Vagina (tissue), 2 donors: ENCODE results near the gene CLMP. TPM values are rescaled to one million over a fixed set of nuclear protein-coding genes. Genes with fewer than 3 reads are reported as not detected.
A peak's percentile ranks its signal among the peaks of the same experiment; 100 is the strongest.

Source experiments
- DNase-seq, 2 donors: peaks; one replicate each; pipeline ENCODE4 v3.0.0-alpha.2; 2017; ENCODE audit errors: extremely low spot score in 2 of 2
- H3K27ac ChIP-seq: fragments of 200-600 bp; sonication (generic); one replicate; pipeline ENCODE4 v1.5.1; 2019
- H3K27me3 ChIP-seq: fragments of 200-600 bp; sonication (generic); one replicate; pipeline ENCODE4 v1.5.1; 2019
- H3K36me3 ChIP-seq, 2 donors: fragments of 200-600 bp; sonication (generic); one replicate each; pipeline ENCODE4 v1.5.1; 2017 to 2019
- H3K4me1 ChIP-seq: fragments of 200-600 bp; sonication (generic); one replicate; pipeline ENCODE4 v1.5.1; 2019
- H3K4me3 ChIP-seq, 2 donors: fragments of 200-600 bp; sonication (generic); 1 replicate in 1 of 2; 2 replicates in 1 of 2; pipeline ENCODE4 v1.5.1; 2016 to 2019
- H3K9me3 ChIP-seq: fragments of 200-600 bp; sonication (generic); one replicate; pipeline ENCODE4 v1.5.1; 2019
- POLR2A ChIP-seq, 2 donors: fragments of 450-650 bp; IDR thresholded peaks; one replicate each; pipeline ENCODE4 v1.6.1; 2017; ENCODE audit warnings: antibody characterized with exemption in 2 of 2, mild to moderate bottlenecking in 2 of 2, moderate library complexity in 2 of 2
- POLR2AphosphoS5 ChIP-seq, 2 donors: sonication (generic); formaldehyde crosslinking; IDR thresholded peaks; one replicate each; pipeline ENCODE4 v1.9.0; 2017; ENCODE audit warnings: antibody characterized with exemption in 2 of 2, mild to moderate bottlenecking in 2 of 2, low read depth in 1 of 2; ENCODE audit not compliant: insufficient read depth in 1 of 2
- intact Hi-C: fragments of 100-400 bp; cut with DNase I; formaldehyde crosslinking; loops from one replicate; pipeline ENCODE4 v1.15.1; 2023
- total RNA-seq: library from RNA; depleted of rRNA; stranded (reverse); fragments of >200 nt; gene quantifications from one replicate; pipeline ENCODE4 v1.2.3, GENCODE V29; 2016
- TF ChIP-seq, protein P1 (sequence below), 3 experiments: fragments of 450-650 bp in 2 of 3; fragments of 200-600 bp in 1 of 3; sonication (generic) in 1 of 3; IDR thresholded peaks; one replicate each; pipeline ENCODE4 v1.5.1; 2017 to 2019; ENCODE audit warnings: antibody characterized with exemption in 3 of 3, mild to moderate bottlenecking in 2 of 3, moderate library complexity in 2 of 3

Gene CLMP
- total RNA-seq, 1 donor from 2014 or later, result 99.4 TPM

DNA sequence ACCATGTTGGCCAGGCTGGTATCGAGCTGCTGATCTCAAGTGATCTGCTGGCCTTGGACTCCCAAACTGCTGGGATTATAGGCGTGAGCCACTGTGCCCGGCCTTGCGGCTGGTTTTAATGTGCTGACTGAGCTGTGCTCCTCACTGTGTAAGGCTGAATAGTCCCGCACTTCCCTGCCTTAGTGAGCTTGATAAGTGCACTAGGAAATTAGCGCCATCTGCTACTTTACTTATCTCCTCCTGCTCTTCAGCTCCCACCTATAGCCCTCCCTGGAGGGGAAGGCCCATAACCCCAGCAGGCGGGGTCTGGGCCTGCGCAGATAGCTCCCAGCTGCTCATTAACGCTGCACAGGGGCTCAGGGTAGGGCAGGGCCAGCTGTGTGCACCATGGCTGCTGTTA lies 49.4 kb downstream of the CLMP start:
- intact Hi-C loops, result no loop called here
- Histone ChIP-seq H3K27me3 (no peaks in the 10 kb centered on the region), H3K9me3 (no peaks in the 10 kb centered on the region), H3K4me1 (no peaks in the 10 kb centered on the region), H3K4me3 (no peak overlapping the region), H3K36me3 (no peaks in the 10 kb centered on the region), H3K27ac (peak overlapping the region; percentile 64)
- no peak for DNase-seq
- TF ChIP-seq, protein P1, sequence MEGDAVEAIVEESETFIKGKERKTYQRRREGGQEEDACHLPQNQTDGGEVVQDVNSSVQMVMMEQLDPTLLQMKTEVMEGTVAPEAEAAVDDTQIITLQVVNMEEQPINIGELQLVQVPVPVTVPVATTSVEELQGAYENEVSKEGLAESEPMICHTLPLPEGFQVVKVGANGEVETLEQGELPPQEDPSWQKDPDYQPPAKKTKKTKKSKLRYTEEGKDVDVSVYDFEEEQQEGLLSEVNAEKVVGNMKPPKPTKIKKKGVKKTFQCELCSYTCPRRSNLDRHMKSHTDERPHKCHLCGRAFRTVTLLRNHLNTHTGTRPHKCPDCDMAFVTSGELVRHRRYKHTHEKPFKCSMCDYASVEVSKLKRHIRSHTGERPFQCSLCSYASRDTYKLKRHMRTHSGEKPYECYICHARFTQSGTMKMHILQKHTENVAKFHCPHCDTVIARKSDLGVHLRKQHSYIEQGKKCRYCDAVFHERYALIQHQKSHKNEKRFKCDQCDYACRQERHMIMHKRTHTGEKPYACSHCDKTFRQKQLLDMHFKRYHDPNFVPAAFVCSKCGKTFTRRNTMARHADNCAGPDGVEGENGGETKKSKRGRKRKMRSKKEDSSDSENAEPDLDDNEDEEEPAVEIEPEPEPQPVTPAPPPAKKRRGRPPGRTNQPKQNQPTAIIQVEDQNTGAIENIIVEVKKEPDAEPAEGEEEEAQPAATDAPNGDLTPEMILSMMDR (IDR thresholded peaks at IDR 0.05), result no peak
- TF ChIP-seq POLR2AphosphoS5 (IDR thresholded peaks at IDR 0.05; ENCODE audit: insufficient read depth in 1 of 2, low read depth in 1 of 2), result no peak
- TF ChIP-seq POLR2A (IDR thresholded peaks at IDR 0.05), result no peak

DNA sequence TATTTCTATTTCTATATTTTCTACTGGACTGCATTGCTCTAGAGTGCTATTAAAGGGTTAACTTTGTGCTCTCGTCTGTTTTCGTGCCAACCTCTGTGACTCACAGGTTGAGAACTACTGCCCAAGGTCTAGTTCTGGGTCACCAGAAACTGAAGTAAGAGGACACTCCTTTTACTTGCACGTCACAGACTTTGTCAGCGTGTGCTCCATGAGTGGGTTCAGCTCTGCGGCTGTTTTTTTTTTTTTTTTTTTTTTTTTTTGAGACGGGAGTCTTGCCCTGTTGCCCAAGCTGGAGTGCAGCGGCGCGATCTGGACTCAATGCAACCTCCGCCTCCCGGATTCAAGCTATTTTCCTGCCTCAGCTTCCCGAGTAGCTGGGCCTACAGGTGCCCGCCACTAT lies 49.8 kb downstream of the CLMP start:
- no peaks in the 10 kb centered on the region for H3K4me1 ChIP-seq
- no peak overlapping the region for H3K4me3 ChIP-seq
- TF ChIP-seq, protein P1 (IDR thresholded peaks at IDR 0.05), result no peak
- TF ChIP-seq POLR2AphosphoS5 (IDR thresholded peaks at IDR 0.05; ENCODE audit: insufficient read depth in 1 of 2, low read depth in 1 of 2) (no peak), POLR2A (IDR thresholded peaks at IDR 0.05) (no peak)
- no peaks in the 10 kb centered on the region for H3K9me3 ChIP-seq
- H3K36me3 ChIP-seq, result no peaks in the 10 kb centered on the region
- DNase-seq, result no peak
- intact Hi-C loops, result no loop called here
- no peaks in the 10 kb centered on the region for H3K27me3 ChIP-seq
- H3K27ac ChIP-seq, result peak overlapping the region; percentile 64

DNA sequence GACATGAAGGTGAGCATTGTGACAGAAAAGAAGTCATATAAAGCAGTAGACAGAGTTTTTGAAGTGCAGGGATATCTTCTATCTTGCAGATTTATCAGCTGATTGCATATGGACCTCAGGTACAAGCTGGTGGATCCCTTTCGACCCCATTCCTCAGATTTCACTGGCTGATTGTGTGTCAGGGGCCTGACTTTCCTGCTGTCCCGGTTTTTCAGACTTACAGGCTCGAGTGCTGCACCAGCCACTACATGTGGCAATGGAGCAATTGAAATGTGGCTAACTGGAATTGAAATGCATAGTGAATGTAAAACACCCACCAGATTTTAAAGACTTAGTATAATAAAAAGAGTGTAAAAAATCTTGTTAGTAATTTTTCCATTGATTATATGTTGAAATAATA lies 50.3 kb downstream of the CLMP start:
- no peaks in the 10 kb centered on the region for H3K9me3 ChIP-seq
- H3K4me3 ChIP-seq, result no peak overlapping the region
- TF ChIP-seq, protein P1 (IDR thresholded peaks at IDR 0.05), result no peak
- TF ChIP-seq POLR2A (IDR thresholded peaks at IDR 0.05), result no peak
- no peak for TF ChIP-seq POLR2AphosphoS5 (IDR thresholded peaks at IDR 0.05; ENCODE audit: insufficient read depth in 1 of 2, low read depth in 1 of 2)
- no peak for DNase-seq
- no peak overlapping the region for H3K27ac ChIP-seq
- intact Hi-C loops, result no loop called here
- no peaks in the 10 kb centered on the region for H3K4me1 ChIP-seq
- no peaks in the 10 kb centered on the region for H3K36me3 ChIP-seq
- no peaks in the 10 kb centered on the region for H3K27me3 ChIP-seq

DNA sequence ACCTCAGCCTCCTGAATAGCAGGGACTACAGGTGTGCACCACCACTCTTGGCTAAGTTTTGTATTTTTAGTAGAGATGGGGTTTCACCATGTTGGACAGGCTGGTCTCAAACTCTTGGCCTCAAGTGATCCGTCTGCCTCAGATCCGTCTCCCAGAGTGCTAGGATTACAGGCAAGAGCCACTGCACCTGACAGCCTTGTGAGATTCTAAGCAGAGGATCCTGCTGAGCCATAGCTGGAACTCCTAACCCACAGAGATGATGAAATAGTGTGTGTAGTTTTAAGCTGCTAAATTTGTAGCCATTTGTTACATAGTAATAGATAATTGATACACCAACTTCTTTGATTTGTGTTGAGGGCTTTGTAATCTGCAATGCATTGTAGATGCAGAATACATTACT lies 51.1 kb downstream of the CLMP start:
- Histone ChIP-seq H3K9me3 (no peaks in the 10 kb centered on the region), H3K27me3 (no peaks in the 10 kb centered on the region), H3K27ac (no peak overlapping the region), H3K4me3 (no peak overlapping the region), H3K36me3 (no peaks in the 10 kb centered on the region), H3K4me1 (no peaks in the 10 kb centered on the region)
- no peak for DNase-seq
- intact Hi-C loops, result no loop called here
- TF ChIP-seq, protein P1 (IDR thresholded peaks at IDR 0.05), result no peak
- TF ChIP-seq POLR2AphosphoS5 (IDR thresholded peaks at IDR 0.05; ENCODE audit: insufficient read depth in 1 of 2, low read depth in 1 of 2) (no peak), POLR2A (IDR thresholded peaks at IDR 0.05) (no peak)

DNA sequence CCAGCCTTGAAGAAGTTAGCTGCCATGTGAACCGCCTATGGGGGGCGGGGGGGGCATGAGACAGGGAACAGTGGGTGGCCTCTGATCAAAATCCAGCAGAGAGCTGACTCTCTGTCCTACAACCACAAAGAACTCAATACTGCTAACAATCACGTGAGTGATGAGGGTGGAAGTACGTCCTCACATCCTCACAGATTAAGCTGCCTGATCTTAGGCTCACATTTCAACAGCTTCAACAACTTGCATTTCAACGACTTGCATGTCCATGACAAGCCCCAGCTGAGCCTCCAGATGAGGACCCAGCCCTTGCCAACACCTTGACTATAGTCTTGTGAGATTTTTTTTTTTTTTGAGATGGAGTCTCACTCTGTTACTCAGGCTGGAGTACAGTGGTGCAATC lies 51.6 kb downstream of the CLMP start:
- Histone ChIP-seq H3K36me3 (no peaks in the 10 kb centered on the region), H3K27me3 (no peaks in the 10 kb centered on the region), H3K4me3 (no peak overlapping the region), H3K4me1 (peaks cover 3% of the 10 kb centered on the region), H3K27ac (no peak overlapping the region), H3K9me3 (no peaks in the 10 kb centered on the region)
- DNase-seq, result no peak
- no peak for TF ChIP-seq POLR2A (IDR thresholded peaks at IDR 0.05)
- TF ChIP-seq, protein P1 (IDR thresholded peaks at IDR 0.05), result no peak
- TF ChIP-seq POLR2AphosphoS5 (IDR thresholded peaks at IDR 0.05; ENCODE audit: insufficient read depth in 1 of 2, low read depth in 1 of 2), result no peak
- intact Hi-C loops, result no loop called here
